Subcutaneous abdominal adipose tissue (tissue), 5 donors: Measurements from ENCODE around the gene TBC1D17.

ENCODE experiments used
- H3K27ac ChIP-seq: one replicate; pipeline ENCODE4 v1.7.0; 2013; ENCODE audit warnings: low read depth, mild to moderate bottlenecking, inconsistent platforms, low read length, moderate library complexity
- H3K27me3 ChIP-seq, 5 donors: one replicate each; pipeline ENCODE4 v1.7.0; 2013; ENCODE audit warnings: low read length in 5 of 5, inconsistent platforms in 1 of 5; ENCODE audit not compliant: control insufficient read depth in 5 of 5, insufficient read depth in 4 of 5
- H3K36me3 ChIP-seq, 5 donors: one replicate each; pipeline ENCODE4 v1.7.0; 2013; ENCODE audit warnings: low read length in 5 of 5; ENCODE audit not compliant: control insufficient read depth in 5 of 5, insufficient read depth in 5 of 5
- H3K4me1 ChIP-seq, 5 donors: one replicate each; pipeline ENCODE4 v1.7.0; 2013; ENCODE audit warnings: low read length in 5 of 5, mild to moderate bottlenecking in 3 of 5, moderate library complexity in 1 of 5; ENCODE audit not compliant: control insufficient read depth in 5 of 5, insufficient read depth in 5 of 5
- H3K4me3 ChIP-seq, 5 donors: one replicate each; pipeline ENCODE4 v1.7.0; 2013; ENCODE audit warnings: low read length in 5 of 5, low read depth in 1 of 5
- H3K9ac ChIP-seq, 5 donors: one replicate each; pipeline ENCODE4 v1.7.0; 2013; ENCODE audit warnings: low read length in 5 of 5, mild to moderate bottlenecking in 4 of 5, moderate library complexity in 3 of 5
- H3K9me3 ChIP-seq, 5 donors: one replicate each; pipeline ENCODE4 v1.7.0; 2013; ENCODE audit warnings: low read length in 5 of 5; ENCODE audit not compliant: control insufficient read depth in 5 of 5
- donor health status: healthy.
- donor health status: healthy.
- donor health status: healthy.
- donor health status: healthy.
- donor health status: healthy.

TBC1D17 gene

GRCh38 chr19:49875857-49876421, 1.6 kb upstream of the TBC1D17 start:
- peak overlapping the region; percentile 99 for H3K27ac ChIP-seq
- peak overlapping the region; percentile 82 to 100 (median 96) for H3K4me3 ChIP-seq
- peaks cover 0 to 48% (median 28%) of the 10 kb centered on the region in 5 donors for H3K36me3 ChIP-seq
- no peaks in the 10 kb centered on the region for H3K9me3 ChIP-seq
- no peaks in the 10 kb centered on the region for H3K27me3 ChIP-seq
- peak overlapping the region; percentile 63 to 100 (median 97) for H3K9ac ChIP-seq
- H3K4me1 ChIP-seq: peaks cover 3 to 38% (median 31%) of the 10 kb centered on the region in 5 donors

DNA sequence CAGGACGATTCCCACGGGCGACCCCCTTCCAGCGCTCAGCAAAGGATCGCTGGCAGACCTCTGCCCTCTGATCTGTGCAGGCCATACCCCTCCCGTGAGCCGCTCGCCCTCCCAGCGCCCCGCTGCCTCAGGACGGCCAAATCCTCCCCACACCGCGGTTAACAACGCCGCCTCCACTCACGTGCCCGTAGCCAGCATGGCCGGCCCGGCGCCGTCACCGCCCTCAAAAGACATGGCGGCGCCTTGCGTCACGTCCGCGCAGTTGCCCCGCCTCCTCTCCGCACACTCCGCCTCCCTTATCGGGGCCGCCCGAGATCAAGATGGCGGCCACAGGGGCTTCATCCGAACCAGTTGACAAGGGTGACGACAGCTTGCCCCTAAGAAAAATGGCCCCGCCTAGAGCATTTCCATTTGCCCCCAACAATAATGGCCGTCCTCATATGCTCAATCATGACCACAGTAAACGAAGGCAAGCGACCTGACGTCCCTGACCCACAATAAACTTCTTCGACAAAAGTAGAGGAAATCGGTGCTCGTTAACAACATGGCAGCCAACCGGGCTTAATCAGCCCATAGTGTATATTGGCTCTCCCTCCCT, 981 bp upstream of the TBC1D17 start:
- Histone ChIP-seq H3K27ac (peak overlapping the region; percentile 99), H3K4me1 (peaks cover 3 to 36% (median 31%) of the 10 kb centered on the region in 5 donors), H3K27me3 (no peaks in the 10 kb centered on the region), H3K9me3 (no peaks in the 10 kb centered on the region), H3K36me3 (peaks cover 0 to 48% (median 31%) of the 10 kb centered on the region in 5 donors), H3K9ac (peak overlapping the region; percentile 92 to 100 (median 97)), H3K4me3 (peak overlapping the region; percentile 86 to 100 (median 98))

GRCh38 chr19:49877879-49878743, 609 bp downstream of the TBC1D17 start:
- Histone ChIP-seq H3K4me1 (peaks cover 3 to 36% (median 27%) of the 10 kb centered on the region in 5 donors), H3K27me3 (no peaks in the 10 kb centered on the region), H3K27ac (peak overlapping the region; percentile 99), H3K9ac (peak overlapping the region in 4 of 5 donors; percentile 91 to 100 (median 94)), H3K4me3 (peak overlapping the region; percentile 68 to 100 (median 95)), H3K9me3 (no peaks in the 10 kb centered on the region), H3K36me3 (peaks cover 0 to 56% (median 45%) of the 10 kb centered on the region in 5 donors)

DNA sequence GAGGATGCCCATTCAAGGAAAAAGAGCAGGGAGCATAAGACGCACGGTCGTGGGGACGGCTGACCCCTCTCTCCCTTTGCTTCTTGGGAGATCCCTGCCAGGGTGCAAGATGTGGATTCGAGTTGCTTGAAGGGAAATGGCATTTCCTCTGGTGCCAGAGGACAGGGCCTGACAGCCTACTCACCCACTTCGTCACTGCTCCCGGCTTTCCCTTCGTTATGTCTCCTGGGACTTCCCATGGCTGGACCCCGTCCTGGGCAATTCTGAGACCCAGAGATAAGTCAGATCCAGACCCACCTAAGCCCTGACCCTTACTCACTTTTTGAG, 1.2 kb downstream of the TBC1D17 start:
- Histone ChIP-seq H3K4me1 (peaks cover 3 to 36% (median 27%) of the 10 kb centered on the region in 5 donors), H3K9ac (peak overlapping the region in 2 of 5 donors; percentile 17 to 74), H3K36me3 (peaks cover 0 to 62% (median 51%) of the 10 kb centered on the region in 5 donors), H3K9me3 (no peaks in the 10 kb centered on the region), H3K27ac (peak overlapping the region; percentile 99), H3K27me3 (no peaks in the 10 kb centered on the region), H3K4me3 (peak overlapping the region; percentile 60 to 100 (median 86))

DNA sequence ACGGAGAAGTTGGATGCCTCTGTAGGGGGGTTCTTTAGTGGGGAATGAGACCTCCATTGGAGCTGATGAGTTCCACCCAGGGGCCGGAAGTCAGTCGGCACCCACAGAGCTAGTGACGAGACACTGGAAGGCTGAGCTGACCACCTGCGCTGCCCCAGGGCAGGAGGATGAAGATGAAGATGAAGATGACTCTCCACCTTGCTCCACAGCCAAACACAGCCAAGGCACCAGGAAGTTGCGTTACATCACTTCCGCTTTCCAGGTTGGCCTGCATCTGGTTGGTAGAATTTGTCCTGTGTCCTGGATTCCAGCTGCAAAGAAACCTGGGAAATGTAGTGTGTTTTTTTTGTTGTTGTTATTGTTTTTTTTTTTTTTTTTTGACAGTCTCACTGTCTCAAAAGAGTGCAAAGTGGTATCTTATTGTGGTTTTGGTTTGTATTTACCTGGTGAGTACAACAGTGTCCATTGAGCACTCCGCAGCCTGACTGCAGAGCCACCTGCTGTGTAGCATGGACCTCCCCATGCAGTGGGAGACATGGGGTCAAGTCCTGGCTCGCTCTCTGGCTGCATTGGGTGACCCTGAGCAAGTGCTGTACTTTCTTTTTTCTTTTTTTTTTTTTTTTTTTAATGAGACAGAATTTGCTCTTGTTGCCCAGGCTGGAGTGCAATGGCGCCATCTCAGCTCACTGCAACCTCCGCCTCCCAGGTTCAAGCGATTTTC, 1.9 kb downstream of the TBC1D17 start:
- Histone ChIP-seq H3K9me3 (no peaks in the 10 kb centered on the region), H3K27me3 (no peaks in the 10 kb centered on the region), H3K4me1 (peaks cover 3 to 31% (median 27%) of the 10 kb centered on the region in 5 donors), H3K36me3 (peaks cover 0 to 63% (median 56%) of the 10 kb centered on the region in 5 donors), H3K27ac (no peak overlapping the region), H3K4me3 (no peak overlapping the region), H3K9ac (no peak overlapping the region)

GRCh38 chr19:49880162-49880869, 2.8 kb downstream of the TBC1D17 start:
- Histone ChIP-seq H3K4me3 (no peak overlapping the region), H3K36me3 (peaks cover 0 to 68% (median 63%) of the 10 kb centered on the region in 5 donors), H3K9me3 (no peaks in the 10 kb centered on the region), H3K4me1 (peaks cover 3 to 22% (median 21%) of the 10 kb centered on the region in 5 donors), H3K9ac (no peak overlapping the region), H3K27ac (no peak overlapping the region), H3K27me3 (no peaks in the 10 kb centered on the region)

- Histone ChIP-seq H3K36me3 (peaks cover 0 to 73% (median 66%) of the 10 kb centered on the region in 5 donors), H3K9me3 (no peaks in the 10 kb centered on the region), H3K9ac (no peak overlapping the region), H3K27ac (no peak overlapping the region), H3K27me3 (no peaks in the 10 kb centered on the region), H3K4me1 (peaks cover 3 to 15% (median 12%) of the 10 kb centered on the region in 5 donors), H3K4me3 (no peak overlapping the region)
Measured at GRCh38 chr19:49881186-49881585, 3.7 kb downstream of the TBC1D17 start.

DNA sequence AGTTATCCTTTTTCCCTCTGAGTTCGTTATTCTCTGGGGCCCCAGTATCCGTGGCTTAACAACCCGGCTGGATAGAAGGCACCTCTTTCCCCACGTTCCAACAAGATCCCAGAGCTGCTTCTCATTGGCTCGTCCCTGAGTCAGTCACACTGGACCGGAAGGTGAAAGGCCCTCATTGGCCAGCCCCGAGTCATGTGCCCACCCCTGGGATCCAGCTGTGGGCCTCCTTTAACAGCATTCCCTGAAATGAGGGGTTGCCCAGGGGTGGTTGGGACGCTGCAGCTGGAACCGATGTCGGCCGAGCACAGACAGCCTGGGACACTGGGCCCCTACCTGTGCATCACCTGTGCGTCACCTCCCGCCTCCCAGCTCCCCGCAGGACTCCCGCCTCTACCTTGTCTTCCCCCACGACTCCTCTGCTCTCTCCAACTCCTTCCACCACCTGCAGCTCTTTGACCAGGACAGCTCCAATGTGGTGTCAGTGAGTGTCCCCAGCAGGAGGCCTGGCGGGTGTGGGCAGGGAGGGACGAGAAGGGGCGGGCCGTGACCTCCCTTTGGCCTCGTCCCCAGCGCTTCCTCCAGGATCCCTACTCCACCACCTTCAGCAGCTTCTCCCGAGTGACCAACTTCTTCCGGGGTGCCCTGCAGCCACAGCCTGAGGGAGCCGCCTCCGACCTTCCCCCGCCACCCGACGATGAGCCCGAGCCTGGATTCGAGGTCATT, 4.3 kb downstream of the TBC1D17 start:
- Histone ChIP-seq H3K27me3 (no peaks in the 10 kb centered on the region), H3K36me3 (peaks cover 0 to 77% (median 72%) of the 10 kb centered on the region in 5 donors), H3K9ac (no peak overlapping the region), H3K9me3 (no peaks in the 10 kb centered on the region), H3K27ac (no peak overlapping the region), H3K4me1 (peaks cover 3 to 15% (median 12%) of the 10 kb centered on the region in 5 donors), H3K4me3 (no peak overlapping the region)

DNA sequence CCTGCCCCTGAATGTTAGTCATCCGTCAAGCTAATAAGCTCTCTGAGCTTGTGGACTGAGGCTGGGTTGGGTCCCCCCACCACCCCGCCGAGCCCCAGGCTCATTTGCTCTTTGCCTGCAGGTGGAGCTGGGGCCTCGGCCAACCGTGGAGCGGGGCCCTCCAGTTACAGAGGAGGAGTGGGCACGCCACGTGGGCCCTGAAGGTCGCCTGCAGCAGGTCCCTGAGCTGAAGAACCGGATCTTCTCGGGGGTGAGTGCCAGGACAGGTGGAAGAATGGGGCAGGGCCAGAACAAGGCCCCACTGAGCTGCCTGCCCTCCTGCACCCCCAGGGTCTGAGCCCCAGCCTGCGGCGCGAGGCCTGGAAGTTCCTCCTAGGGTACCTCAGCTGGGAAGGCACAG, 5.1 kb downstream of the TBC1D17 start:
- Histone ChIP-seq H3K27me3 (no peaks in the 10 kb centered on the region), H3K4me3 (no peak overlapping the region), H3K9me3 (no peaks in the 10 kb centered on the region), H3K36me3 (peaks cover 0 to 85% (median 72%) of the 10 kb centered on the region in 5 donors), H3K27ac (no peak overlapping the region), H3K9ac (no peak overlapping the region), H3K4me1 (peaks cover 0 to 22% (median 14%) of the 10 kb centered on the region in 5 donors)
